Central memory CD4-positive, alpha-beta T cell (primary cell): Measurements from ENCODE around the gene FYTTD1.

Experiments used
- DNase-seq: peaks from one replicate; pipeline ENCODE4 v3.0.0; 2022

The FYTTD1 gene

DNA sequence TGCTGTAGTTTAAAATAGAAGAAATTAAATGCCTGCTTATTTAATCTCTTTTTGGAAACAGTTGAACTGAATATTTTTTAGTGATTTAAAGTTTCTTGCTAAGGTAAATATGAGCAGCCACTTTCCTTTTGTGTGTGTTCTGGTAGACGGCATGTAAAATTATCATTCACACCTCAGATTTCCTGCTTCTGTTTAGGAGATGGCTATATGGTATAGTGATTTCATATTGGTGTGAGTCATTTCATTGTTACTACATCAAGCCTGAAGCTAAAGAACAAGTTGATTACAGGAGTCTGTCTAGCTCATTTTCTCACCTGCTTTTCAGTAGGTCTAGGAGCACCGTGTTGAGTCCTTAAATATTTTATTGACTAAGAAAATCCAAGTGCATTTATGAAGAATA lies 43.6 kb downstream of the FYTTD1 start:
- peak; percentile 3 for DNase-seq

DNA sequence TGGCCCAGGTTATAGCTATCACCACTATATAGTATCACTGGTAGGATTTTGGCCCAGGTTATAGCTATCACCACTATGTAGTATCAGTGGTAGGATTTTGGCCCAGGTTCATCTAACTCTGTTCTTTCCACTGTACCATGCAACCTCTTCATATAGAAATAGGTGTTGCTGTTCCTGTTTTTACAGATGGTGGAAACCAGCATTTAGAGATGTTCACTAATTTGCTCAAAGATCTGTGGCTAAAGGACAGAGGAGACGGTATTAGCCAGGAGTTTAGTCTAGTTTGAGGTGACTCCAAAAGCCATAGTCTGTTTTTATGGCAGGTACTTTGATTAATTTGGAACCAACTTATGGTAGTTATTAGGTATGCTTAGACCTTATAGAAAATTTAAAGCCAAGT lies 44.4 kb downstream of the FYTTD1 start:
- DNase-seq, result no peak

DNA sequence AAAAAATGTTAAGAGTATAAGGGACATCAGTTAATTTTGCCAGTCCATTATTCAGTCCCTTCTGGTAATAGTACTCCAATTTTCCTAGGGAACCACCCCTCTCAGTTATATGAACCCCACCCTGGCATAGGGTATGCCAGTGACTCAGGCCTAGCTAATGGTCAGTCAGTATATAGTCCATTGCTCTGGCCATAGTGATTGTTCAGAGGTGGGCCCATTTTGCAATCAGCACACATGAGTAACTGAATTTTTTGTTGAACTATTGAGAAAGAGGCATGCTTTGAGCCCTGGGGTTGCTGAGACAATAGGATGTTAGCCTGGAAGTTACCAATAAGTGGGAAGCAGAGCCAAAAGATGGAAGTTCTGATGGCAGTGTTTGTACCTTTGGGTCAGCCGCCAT lies 45.5 kb downstream of the FYTTD1 start:
- DNase-seq, result no peak

DNA sequence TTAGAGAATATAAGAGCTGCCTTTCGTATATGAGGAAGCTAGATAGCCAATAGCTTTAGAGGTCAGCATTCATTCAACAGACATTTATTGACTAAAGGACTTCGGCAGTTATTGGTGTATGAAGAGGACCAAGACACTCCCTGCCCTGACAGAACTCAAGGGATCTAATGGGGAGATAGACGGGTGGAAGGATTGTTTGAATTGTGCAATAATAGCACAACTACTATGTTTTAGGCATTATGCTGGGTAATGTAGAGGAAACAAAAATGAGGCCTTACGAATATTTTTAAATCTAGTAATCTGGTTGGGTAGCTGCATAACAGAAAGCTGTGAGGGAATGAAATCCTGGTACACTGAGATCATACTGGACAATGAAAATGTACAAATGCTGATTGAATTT lies 46.4 kb downstream of the FYTTD1 start:
- no peak for DNase-seq

DNA sequence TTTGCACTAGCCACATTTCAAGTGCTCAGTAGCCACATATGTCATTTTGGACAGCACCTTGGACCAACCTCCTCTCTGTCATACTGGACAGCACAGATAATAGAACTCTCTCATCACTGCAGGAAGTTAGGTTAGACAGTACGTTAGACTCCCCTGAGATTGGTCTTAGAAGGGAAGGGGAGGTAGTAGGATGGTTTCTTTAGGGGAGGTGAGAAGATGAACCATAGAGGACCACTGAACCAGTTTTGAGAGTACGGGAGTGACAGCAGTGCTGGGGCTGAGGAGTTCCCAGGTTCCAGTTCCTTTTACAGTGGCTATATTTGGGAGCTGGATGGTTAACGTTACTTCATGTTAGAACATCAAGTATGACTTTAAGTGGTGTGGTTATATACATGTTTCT lies 49.2 kb downstream of the FYTTD1 start:
- no peak for DNase-seq

DNA sequence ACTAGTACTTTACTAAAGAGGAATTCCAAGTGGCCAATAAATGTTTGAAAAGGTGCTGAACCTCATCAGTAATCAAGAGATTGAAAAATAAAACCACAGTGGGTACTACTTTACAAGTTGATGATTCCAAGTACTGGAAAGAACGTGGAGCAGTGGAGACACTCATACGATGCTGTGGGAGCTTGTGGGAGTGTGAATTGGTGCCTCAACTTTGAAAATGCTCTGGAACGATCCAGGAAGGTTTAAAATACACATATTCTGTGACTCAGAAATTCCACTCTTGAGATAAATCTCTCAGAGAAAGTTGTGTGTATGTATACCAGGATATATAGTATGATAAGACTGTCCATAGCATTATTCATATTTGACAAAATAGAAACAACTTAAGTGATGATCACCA lies 50.7 kb downstream of the FYTTD1 start:
- no peak for DNase-seq

DNA sequence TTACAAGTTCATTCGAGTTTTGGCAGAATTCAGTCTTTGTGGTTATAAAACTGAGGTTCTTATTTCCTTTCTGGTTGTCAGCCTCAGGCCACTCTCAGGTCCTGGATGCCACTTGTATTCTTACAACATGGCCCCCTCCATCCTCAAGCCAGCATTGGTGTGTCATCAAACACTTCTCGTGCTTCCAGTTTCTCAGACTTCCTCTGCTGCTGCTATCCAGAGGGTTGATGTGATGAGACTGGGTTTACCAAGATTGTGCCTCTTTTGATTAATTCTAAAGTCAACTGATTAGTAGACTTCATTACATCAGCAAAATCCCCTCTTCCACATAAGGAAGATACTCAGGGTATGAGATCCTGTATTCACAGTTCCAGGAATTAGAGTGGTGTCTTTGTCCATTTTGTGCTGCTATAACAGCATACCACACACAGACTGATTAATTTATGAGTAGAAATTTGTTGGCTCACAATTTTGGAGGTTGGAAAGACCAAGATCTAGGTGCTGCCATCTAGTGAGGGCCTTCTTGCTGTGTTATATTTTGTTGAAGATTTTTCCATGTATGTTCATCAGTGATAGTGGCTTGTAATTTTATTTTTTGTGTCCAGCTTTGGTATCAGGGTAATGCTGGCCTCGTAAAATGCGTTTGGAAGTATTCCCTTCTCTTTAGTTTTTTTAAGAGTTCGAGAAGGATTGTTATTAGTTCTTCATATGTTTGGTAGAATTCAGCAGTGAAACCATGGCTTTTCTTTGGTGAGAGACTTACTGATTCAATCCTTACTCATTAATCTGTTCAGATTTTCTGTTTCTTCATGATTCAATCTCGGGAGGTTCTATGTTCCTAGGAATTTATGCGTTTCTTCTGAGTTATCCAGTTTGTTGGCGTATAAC lies 52.5 kb downstream of the FYTTD1 start:
- peak; percentile 23 for DNase-seq

DNA sequence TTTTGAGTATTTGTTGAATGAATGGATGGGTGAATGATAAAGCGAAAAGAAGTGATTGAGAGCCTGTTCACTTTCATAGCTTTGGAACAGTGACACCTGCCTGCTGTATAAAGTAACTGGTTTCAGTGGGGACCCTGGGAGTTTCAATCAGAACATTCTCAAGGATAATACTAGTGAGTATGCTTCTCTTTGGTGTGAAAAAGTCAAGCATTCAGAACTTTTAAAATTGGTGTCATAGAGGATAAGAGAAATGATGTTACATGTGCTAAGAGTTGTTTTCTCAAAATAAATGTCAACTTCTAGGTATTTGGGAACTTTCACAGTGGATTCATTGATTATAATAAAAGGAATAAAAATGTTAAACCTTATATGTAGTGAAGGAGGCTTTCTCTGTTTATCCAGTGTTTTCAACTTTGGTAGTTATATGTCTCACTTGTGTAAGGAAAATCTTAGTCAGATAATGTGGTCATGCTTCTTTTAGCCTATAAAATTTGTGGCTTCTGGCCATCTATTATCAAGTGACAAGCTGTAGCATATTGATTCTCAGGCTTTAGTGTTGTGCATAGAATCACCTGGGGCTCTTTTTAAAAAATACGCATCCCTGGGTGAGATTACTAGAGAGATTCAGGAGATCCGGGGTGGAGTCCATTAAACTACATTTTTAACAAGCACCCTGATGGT lies 53.2 kb downstream of the FYTTD1 start:
- no peak for DNase-seq

DNA sequence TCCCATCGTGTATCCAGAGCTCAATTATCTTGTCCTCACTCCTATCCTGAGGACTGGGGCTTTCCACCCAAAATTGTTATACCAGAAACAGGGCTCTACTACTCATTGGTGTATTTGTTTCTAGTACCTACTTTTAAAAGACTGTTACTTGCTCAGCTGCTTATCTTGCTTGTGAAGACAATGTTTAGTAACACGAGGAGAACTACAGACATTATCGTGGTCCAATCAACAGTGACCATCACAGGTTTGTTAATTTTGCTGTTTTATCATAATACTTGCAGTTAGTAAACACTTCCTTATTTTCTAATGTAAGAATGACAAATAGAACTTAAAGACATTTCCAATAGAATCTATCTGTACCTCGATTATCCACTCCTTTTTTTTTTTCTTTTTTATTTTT lies 54.8 kb downstream of the FYTTD1 start:
- no peak for DNase-seq

DNA sequence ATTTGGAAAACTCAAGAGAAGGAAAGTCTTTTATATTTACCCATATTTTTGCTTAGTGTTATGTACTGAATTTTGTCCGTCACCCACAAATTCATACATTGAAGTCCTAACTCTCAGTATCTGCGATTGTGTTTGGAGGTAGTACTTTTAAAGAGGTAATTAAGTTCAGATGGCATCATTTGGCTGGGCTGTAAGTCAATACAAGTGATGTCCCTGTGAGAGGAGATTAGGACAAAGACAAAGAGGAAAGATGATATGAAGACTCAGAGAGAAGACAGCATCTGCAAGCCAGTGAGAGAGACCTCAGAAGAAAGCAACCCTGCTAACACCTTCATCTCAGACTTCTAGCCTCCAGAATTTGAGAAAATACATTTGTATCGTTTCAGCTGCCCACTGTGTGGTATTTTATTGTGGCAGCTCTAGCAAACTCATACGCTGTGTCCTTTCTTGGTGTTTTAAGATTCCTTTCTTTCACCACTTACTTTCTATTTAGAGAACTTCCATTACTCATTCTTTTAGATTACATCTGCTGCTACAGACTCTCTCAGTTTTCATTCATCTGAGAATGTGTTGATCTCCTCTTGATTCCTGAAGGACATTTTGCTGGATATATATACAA lies 58.4 kb downstream of the FYTTD1 start:
- DNase-seq, result no peak

DNA sequence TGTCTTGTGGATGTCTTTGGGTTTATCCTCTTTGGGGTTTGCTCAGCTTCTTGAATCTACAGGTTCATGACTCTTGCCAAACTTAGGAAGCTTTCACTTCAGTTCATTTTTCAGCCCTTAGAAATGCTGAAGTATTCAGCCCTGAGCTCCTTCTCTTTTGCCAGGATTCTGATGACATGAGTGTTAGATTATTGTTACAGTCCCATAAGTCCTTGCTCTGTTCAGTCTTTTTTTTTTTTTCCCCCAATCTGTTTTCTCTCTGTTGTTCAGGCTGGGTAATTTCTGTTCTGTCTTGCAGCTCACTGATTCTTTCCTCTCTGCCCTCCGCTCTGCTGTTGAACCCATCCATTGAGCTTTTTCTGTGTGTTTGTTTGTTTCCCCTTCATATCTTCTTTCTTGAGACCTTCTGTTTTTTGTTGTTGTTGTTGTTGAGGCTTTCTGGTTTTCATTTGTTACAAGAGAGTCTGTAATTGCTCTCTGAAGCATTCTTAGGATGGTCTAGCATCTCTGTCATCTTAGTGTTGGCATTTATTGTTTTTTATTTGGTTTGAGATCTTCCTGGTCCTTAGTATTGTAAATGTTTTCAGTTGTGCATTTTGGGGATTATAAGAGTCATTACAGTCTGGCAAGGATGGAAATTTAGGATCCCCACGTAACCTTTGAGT lies 59.8 kb downstream of the FYTTD1 start:
- no peak for DNase-seq

DNA sequence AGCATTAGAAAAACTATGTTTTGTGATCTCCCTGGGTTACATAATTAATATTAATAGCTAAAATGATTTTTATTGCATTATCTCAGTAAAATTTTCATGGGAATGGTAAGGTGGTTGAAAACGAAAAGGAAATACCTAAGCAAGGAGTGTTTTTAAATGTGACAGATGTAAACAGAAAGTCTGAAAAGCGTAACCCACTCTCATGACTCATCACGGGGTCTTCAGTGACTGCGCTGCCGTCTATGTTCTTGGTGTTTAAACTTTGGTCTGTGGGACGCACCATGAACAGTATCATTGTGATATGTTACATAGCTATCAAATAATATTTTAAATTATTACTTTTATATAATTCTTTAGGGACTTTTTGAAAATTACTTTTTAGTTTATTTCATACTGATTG lies 61.2 kb downstream of the FYTTD1 start:
- no peak for DNase-seq

DNA sequence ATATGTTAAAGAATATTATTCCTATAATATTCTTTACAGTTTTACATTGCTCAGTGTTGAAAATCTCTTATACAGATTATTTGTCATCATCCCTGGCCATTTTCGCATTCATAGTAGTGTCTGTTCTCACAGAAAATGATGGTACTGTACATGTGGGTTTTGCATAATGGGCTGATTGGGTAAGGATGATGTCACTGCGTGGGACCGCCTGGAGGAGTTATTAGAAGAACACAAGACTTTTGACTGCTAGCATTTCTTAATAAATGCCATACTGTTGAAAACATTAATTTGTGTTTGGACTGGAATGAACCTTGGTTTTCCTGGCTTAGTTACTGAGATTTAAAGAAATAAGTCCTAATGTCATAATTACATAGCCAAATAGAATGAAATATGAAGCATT lies 61.7 kb downstream of the FYTTD1 start:
- DNase-seq, result no peak

DNA sequence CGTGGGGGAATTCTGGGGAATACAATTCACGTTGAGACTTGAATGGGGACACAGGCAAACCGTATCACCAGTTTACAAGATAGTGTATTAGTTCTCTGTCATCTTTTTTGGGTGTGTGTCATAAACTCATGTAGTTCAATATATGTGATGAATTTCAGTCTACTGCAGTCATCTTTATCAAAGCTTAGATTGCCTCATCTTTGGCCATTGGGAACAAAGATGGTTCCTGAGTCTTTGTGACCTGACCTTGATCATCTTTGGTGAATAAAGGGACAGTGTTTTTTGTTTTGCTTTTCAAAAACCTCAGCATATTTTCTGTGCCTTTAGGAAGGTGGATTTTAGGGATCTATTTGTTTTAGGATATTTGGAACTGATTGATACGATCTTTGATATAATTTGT lies 64.7 kb downstream of the FYTTD1 start:
- DNase-seq, result no peak

DNA sequence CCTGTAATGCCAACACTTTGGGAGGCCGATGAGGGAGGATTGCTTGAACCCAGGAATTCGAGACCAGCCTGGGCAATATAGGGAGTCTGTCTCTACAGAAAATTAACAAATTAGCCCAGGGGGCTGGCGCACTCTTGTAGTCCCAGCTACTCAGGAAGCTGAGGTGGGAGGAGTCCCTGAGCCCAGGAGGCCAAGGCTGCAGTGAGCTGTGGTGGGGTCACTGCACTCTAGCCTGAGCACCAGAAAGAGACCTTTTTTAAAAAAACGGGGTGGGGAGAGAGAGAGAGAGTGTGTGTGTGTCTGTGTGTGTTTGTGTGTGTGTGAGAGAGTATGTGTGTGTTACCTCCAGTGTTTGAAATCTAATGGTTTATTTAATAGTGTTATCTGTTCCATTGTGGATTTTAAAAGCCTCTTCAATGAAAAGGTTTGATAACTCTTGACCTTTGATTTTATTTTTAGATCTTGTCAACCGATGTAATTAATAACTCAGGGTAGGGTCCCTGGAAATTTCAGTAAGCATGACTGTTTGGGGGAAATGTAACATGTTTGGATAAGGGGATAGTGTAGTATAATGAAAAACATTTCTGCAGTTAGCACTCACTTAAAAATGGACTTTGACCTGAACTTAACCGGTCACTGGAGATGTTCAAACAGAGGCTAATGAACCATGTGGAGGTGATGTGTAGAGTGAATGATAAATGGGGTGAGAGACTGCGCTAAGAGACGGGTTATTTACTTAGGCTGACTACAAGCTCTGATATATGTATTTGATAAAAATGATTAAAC lies 71.1 kb downstream of the FYTTD1 start:
- DNase-seq, result no peak

DNA sequence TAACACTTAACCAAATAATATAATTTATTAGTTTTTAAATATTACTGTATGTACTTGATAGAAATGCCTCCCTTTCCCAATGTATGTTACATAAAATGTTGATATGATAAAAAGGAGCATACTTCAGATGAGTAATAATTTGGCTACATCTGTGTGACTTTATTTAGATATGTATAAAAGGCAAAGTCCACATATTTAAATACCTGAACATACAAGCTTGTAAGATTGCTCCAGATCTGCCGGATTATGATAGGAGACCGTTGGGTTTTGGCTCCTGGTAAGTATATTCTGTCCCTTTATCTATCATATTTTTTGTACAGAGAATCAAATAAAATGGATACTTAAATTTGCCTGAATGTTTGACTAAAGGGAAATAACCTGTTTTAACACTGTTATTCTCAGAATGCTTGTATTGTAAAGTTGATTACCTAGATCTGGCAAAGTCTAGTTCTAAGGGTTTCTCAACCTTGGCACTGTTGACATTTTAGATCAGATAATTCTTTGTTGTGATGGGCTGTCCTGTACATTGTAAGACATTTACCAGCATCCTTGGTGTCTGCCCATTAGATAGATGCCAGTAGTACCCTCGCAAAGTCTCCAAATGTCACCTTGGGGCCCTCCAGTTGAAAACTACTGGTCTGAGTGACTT lies 79.8 kb downstream of the FYTTD1 start:
- DNase-seq, result no peak

DNA sequence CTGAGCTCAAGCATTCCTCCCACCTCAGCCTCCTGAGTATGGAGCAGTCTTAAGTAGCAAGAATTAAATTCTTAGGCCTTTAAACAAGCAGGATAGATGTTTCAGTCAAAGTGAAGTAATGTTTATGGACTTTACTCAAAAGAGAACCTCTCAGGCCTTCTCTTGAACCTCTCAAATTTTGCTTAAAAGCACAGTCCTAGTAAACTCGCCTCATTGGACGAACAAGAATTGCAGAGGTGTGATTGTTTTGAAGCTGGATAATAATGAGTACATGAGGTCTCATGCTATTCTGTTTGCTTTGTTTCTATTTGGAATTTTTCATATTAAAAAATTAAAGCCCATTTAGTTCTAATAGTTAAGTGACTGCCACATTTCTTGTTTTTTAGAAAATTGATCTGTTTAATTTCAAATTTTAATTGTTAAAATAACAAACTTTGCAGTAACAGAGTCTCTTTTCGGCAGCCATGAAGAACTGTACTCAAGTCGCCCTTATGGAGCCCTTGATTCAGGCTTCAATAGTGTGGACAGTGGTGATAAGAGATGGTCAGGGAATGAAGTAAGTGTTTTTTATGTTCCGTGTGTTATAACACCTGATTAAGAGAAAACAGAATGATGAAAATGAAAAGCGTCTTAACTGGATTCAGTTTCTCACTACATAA lies 80.8 kb downstream of the FYTTD1 start:
- DNase-seq, result no peak

DNA sequence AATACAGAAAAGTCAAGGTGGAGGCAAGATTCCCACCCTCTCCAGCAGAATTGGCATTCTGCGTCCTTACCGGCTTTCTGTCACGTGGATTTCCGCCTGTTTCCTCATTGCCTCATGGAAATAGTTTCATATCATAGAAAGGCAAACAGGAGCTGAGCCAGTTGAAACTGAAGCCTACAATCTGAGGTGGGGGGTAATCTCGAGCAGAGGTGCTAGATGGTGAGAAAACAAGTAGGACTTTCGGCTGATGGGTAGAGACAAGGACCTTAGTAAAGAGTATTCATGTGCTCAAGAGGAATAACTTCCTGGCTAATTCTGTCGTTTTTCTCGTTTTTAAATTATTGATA lies 81.3 kb downstream of the FYTTD1 start:
- no peak for DNase-seq

DNA sequence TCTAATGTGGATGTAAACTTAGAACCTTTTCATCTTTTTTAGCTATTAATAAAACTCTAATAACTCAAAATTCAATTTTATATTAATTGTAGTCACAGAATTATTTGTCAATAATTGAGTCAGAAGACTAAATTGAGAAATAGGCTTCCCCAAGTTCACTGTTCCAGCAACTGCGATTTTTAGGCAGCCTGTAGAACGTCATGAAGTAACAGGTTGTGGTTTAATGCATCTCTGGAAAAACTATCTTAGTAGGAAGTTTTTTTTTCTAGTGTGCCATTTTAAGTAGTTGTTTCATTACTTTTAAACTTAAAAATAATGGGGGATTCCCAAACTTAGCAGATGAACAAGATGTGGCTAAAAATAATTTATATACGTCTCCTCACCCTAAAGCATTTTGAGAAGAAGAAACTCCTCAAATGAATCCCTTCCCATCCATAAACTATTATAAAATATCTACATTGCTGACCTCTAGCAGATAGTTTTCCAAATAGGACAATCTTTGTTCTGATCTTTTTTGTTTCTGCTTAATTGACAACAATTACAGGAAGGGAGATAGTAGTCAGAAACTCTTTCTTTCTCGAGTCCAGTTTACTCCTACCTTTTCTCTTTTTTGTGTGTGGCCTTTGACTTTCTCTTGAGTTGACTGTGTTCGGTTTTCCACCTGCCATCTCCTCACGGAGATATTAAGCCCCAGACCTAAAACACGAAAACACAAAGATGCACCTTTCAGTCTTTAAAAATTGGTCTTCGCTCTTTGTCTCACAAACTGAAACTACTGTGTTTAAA lies 84.4 kb downstream of the FYTTD1 start:
- no peak for DNase-seq

DNA sequence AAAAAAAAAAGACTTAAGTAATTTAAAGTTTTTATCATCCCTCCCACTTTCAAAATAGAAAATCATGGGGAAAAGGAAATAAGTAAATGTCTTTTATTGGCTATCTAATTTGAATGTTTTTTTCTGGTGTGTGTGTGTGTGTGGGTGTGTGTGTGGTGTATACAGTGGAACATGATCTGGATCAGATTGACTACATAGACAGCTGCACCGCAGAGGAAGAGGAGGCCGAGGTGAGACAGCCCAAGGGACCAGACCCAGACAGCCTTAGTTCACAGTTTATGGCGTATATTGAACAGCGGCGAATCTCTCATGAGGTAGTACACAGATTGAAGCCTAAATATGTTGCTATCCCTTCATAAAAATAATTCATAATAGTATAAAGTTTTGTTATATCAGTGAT lies 85.8 kb downstream of the FYTTD1 start:
- no peak for DNase-seq

DNA sequence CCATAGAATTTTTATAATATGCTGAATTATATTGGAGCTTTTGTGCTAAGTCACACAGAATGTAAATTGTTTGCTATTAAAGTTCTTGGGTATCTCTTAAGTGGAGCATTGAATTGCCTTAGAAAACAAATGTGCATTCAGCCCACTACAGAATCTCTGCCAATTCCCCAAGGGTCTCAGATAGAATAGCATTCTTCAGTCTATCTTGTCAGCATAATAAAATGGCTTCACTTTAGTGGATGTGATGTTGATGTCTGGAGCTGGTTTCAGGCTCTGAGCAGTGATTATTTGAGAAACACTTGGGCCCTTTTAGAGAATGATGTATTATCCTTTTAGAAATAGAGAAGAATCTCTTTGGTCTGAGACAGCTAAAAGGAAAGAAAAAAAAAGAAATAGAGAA lies 86.6 kb downstream of the FYTTD1 start:
- no peak for DNase-seq
